ENCODE results near the gene EPHA4.

EPHA4 gene

DNA sequence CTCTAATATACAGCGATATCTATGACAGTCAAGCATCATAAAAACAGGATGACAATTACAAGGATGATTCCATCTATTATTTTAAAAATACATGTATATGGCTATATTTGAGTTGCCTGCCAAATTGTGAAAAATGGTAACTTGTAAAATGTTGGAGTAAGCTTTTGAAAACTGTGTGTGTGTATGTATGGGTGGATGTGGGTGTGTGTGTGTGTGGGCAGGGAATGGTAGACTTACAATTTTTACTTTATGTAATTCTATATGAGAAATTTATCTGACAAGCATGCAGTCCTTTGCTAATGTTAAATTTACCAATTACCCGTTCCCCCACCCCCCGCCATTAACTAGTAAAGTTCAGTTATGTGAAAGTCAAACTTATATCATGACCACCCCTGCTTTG lies 14.0 kb downstream of the EPHA4 start:
- Histone ChIP-seq H3K4me2 (ENCODE audit: low read length) (no peak overlapping the region), H3K9ac (ENCODE audit: low read depth, low read length) (no peak overlapping the region), H3K4me1 (ENCODE audit: control insufficient read depth, insufficient read depth, low read length) (peaks cover 18% of the 10 kb centered on the region), H3K36me3 (ENCODE audit: insufficient read depth, low read length) (no peaks in the 10 kb centered on the region), H3K4me3 (ENCODE audit: low read length) (no peak overlapping the region), H3K27me3 (ENCODE audit: control insufficient read depth, insufficient read depth, low read length) (no peaks in the 10 kb centered on the region), H3K9me3 (replicated peaks; ENCODE audit: low read length) (no peaks in the 10 kb centered on the region)

DNA sequence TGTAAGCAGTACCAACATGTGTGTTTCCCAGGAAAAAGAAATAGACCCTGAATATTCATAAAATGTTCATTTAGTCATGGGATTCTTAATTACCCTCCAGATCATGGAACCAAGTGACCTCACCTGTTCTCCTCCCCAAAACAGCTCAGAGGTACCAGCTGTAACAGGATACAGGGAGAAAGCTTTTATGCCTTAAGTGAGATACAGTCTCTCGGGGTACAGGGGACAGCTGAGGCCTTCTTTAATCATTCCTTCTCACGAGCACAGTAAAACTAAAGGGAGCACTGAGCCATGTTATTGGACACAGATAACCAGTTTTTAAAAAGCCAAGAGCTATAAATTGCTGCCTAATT lies 16.6 kb downstream of the EPHA4 start:
- peaks cover 14% of the 10 kb centered on the region for H3K4me1 ChIP-seq (ENCODE audit: control insufficient read depth, insufficient read depth, low read length)
- peak overlapping the region; percentile 9 for H3K4me2 ChIP-seq (ENCODE audit: low read length)
- no peaks in the 10 kb centered on the region for H3K36me3 ChIP-seq (ENCODE audit: insufficient read depth, low read length)
- no peak overlapping the region for H3K4me3 ChIP-seq (ENCODE audit: low read length)
- H3K9me3 ChIP-seq (replicated peaks; ENCODE audit: low read length): no peaks in the 10 kb centered on the region
- H3K9ac ChIP-seq (ENCODE audit: low read depth, low read length): peak overlapping the region; percentile 11
- H3K27me3 ChIP-seq (ENCODE audit: control insufficient read depth, insufficient read depth, low read length): no peaks in the 10 kb centered on the region

DNA sequence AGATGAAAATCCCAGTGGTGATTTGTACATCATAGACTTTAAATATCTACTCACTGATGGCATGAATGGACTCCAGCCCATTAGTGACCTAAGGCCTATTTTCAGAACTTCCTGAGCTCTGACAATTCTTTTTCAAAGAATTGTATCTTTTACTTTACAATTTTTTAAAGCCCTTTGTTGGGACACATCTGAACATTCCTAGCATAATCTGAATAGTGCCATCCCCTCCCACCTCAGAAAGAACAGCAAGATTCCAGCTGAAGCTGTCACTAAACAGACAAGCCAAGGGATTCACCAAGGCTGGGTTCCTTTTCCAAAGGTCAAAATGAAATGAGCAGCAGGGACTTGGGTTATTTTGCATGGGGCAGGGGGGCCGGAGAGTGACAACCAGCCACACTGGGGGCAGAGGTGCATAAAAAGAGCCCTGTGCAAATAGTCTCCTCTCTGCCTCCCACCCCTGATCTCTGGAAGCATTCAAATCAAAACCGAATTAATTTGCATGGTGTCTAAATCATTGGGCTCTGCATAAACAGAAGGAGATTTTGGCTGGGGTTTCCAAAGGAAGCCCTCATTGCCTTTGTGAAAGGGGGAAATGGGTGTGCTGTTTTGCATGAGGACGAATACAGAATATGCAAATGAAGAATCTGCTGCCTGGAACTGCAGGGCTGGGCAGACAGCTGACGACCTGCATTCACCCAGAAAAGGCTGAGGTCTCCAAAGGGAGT lies 17.2 kb downstream of the EPHA4 start:
- peak overlapping the region; percentile 11 for H3K9ac ChIP-seq (ENCODE audit: low read depth, low read length)
- H3K4me2 ChIP-seq (ENCODE audit: low read length): peak overlapping the region; percentile 44
- no peaks in the 10 kb centered on the region for H3K9me3 ChIP-seq (replicated peaks; ENCODE audit: low read length)
- H3K4me1 ChIP-seq (ENCODE audit: control insufficient read depth, insufficient read depth, low read length): peaks cover 14% of the 10 kb centered on the region
- H3K27me3 ChIP-seq (ENCODE audit: control insufficient read depth, insufficient read depth, low read length): no peaks in the 10 kb centered on the region
- H3K36me3 ChIP-seq (ENCODE audit: insufficient read depth, low read length): no peaks in the 10 kb centered on the region
- no peak overlapping the region for H3K4me3 ChIP-seq (ENCODE audit: low read length)

DNA sequence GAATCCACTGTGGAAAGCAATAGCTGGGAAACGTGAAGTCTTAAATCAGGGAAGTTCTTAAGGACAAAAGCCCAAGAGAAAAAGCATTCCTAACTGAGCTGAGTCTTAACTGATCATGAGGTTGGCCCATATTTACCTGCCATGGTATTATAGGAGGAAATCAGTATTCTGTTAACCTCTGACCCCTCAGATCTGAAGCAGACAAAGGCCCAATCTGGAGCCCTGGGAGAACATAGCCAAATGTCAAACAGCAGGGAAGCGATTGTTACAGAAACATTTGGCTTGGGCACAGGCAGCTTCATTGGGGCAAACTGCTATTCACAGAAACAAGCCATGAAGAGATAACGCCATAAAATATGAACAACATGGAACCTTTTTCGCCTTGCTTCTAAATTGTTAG lies 18.8 kb downstream of the EPHA4 start:
- H3K4me2 ChIP-seq (ENCODE audit: low read length): no peak overlapping the region
- no peak overlapping the region for H3K9ac ChIP-seq (ENCODE audit: low read depth, low read length)
- H3K36me3 ChIP-seq (ENCODE audit: insufficient read depth, low read length): no peaks in the 10 kb centered on the region
- H3K4me3 ChIP-seq (ENCODE audit: low read length): no peak overlapping the region
- H3K4me1 ChIP-seq (ENCODE audit: control insufficient read depth, insufficient read depth, low read length): peaks cover 14% of the 10 kb centered on the region
- no peaks in the 10 kb centered on the region for H3K9me3 ChIP-seq (replicated peaks; ENCODE audit: low read length)
- H3K27me3 ChIP-seq (ENCODE audit: control insufficient read depth, insufficient read depth, low read length): no peaks in the 10 kb centered on the region

DNA sequence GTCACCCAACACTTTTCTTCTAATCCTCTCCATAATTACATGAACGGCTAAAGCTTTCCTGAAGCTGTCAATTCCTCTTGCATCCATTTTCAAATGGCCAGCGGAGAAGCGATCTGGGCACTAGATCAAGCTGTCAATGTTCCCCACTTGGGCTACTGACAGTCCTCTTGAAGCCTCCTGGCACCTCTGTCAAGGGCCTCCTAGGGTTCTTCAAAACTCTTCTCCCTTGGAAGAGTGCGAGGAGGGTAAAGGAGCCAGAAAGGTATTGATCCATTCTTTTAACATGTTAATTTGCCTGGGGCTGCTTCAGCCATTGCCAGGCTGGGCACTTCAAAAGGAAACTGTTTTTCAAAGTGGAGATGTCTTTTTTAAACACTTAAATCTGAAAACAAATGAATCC lies 19.8 kb downstream of the EPHA4 start:
- no peaks in the 10 kb centered on the region for H3K36me3 ChIP-seq (ENCODE audit: insufficient read depth, low read length)

DNA sequence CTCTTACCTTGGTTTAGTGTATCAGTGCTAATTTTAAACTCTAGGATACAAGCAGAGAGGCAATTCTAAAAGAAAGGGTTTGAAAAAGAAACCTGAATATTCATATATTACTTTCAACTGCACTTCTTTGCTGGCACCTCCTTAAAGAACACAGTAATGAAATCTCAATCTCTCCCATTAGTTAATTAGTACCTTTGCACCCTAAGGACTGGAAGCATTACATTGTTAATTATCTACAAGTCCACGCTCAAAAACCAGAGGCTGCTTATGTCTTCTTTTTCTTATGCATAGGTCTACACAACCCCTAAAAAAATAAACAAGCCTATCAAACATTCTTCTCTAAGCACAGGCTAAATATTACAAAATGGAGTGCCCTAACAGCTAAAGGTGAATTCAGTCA lies 20.2 kb downstream of the EPHA4 start:
- Histone ChIP-seq H3K4me1 (ENCODE audit: control insufficient read depth, insufficient read depth, low read length) (peaks cover 14% of the 10 kb centered on the region), H3K4me3 (ENCODE audit: low read length) (no peak overlapping the region), H3K4me2 (ENCODE audit: low read length) (no peak overlapping the region), H3K27me3 (ENCODE audit: control insufficient read depth, insufficient read depth, low read length) (no peaks in the 10 kb centered on the region), H3K36me3 (ENCODE audit: insufficient read depth, low read length) (no peaks in the 10 kb centered on the region), H3K9me3 (replicated peaks; ENCODE audit: low read length) (no peaks in the 10 kb centered on the region), H3K9ac (ENCODE audit: low read depth, low read length) (no peak overlapping the region)

More for the DNA sequence above, 19.8 kb downstream of the EPHA4 start:
- H3K9me3 ChIP-seq (replicated peaks; ENCODE audit: low read length): no peaks in the 10 kb centered on the region
- no peak overlapping the region for H3K4me3 ChIP-seq (ENCODE audit: low read length)
- no peak overlapping the region for H3K9ac ChIP-seq (ENCODE audit: low read depth, low read length)
- no peaks in the 10 kb centered on the region for H3K27me3 ChIP-seq (ENCODE audit: control insufficient read depth, insufficient read depth, low read length)
- no peak overlapping the region for H3K4me2 ChIP-seq (ENCODE audit: low read length)
- peaks cover 14% of the 10 kb centered on the region for H3K4me1 ChIP-seq (ENCODE audit: control insufficient read depth, insufficient read depth, low read length)

DNA sequence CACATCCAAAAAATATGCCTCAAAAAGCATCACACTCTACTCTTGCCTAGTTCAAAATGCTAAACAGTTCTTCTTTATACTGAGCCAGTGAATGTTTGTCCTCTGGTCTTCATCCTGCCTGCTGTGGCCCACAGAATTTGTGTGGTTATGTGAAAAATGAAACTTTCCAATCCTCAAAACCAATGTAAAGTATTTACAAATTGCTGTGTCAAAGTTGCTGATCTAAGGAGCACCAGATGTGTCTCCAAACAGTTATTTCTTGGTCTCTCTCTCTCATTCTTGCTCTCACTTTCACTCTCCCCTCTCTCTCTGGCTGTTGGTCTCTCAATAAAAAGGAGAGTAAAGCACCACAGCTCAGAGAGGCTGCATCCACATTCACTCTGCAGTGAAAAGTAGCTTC lies 23.0 kb downstream of the EPHA4 start:
- H3K9ac ChIP-seq (ENCODE audit: low read depth, low read length): no peak overlapping the region
- no peak overlapping the region for H3K4me2 ChIP-seq (ENCODE audit: low read length)
- H3K9me3 ChIP-seq (replicated peaks; ENCODE audit: low read length): no peaks in the 10 kb centered on the region
- no peak overlapping the region for H3K4me3 ChIP-seq (ENCODE audit: low read length)
- peaks cover 5% of the 10 kb centered on the region for H3K4me1 ChIP-seq (ENCODE audit: control insufficient read depth, insufficient read depth, low read length)
- H3K27me3 ChIP-seq (ENCODE audit: control insufficient read depth, insufficient read depth, low read length): no peaks in the 10 kb centered on the region
- no peaks in the 10 kb centered on the region for H3K36me3 ChIP-seq (ENCODE audit: insufficient read depth, low read length)

DNA sequence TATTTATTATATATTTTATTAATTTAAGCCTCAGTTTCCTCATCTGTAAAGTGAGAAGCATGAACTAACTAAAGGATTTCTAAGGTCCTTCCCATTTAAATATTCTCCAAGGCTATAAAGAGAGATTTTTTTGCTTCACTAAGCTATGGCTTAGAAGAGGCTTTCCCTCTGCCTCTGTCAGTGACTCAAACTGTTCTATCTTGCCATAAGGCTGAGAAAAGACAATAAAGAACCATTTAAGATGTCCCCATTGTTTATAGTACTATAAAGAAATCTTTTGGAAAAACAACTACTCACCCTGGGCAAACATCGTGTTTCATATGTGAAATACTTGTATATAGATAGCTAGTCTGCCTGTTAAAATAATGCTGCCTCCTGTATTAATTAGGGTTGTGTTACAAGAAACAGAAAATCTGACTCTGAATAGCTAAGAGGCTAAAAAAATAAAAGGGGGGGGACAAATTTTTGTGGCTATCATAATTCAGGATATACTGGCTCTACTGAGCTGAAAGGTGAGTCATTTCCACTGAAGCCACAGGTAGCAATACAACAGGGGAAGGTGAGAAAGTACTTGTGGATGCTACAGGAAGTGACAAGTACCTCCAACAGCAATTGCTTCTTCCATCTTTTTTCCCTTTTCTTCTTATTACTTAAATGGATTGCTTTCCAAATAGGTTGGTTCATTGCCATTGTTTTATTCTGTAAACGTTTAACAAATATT lies 25.4 kb downstream of the EPHA4 start:
- no peak overlapping the region for H3K4me3 ChIP-seq (ENCODE audit: low read length)
- H3K27me3 ChIP-seq (ENCODE audit: control insufficient read depth, insufficient read depth, low read length): no peaks in the 10 kb centered on the region
- H3K4me2 ChIP-seq (ENCODE audit: low read length): no peak overlapping the region
- peaks cover 5% of the 10 kb centered on the region for H3K4me1 ChIP-seq (ENCODE audit: control insufficient read depth, insufficient read depth, low read length)
- H3K9ac ChIP-seq (ENCODE audit: low read depth, low read length): no peak overlapping the region
- H3K9me3 ChIP-seq (replicated peaks; ENCODE audit: low read length): no peaks in the 10 kb centered on the region
- H3K36me3 ChIP-seq (ENCODE audit: insufficient read depth, low read length): no peaks in the 10 kb centered on the region

DNA sequence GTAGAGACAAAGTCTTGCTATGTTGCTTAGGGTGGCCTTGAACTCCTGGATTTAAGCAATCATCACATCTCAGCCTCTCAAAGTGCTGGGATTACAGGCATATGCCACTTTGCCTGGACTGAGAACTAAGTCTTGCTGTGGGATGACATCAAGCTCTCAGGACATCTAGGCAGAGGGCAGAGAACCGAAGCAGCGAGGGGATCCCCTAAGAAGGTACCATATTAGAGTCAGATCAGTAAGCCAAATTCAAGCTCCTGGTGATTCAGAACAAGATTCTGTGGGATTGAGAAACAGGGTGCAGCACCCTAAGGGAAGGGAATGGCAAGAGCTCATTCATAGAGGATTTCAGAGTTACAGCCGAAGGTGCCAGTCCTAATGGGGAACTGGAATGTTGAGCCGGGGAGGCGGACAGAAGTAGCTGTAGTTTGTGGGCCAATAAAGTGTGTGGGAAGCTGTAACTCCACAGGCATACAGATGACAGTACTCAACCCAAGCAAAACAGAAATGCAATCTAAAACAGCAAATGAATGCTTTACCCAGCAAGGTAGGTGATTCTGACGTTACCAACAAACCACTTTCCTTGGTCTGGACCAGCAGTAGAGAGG lies 30.9 kb downstream of the EPHA4 start:
- H3K4me1 ChIP-seq (ENCODE audit: control insufficient read depth, insufficient read depth, low read length): no peaks in the 10 kb centered on the region
- H3K9me3 ChIP-seq (replicated peaks; ENCODE audit: low read length): no peaks in the 10 kb centered on the region
- no peaks in the 10 kb centered on the region for H3K36me3 ChIP-seq (ENCODE audit: insufficient read depth, low read length)
- no peak overlapping the region for H3K9ac ChIP-seq (ENCODE audit: low read depth, low read length)
- no peak overlapping the region for H3K4me3 ChIP-seq (ENCODE audit: low read length)
- H3K27me3 ChIP-seq (ENCODE audit: control insufficient read depth, insufficient read depth, low read length): no peaks in the 10 kb centered on the region
- no peak overlapping the region for H3K4me2 ChIP-seq (ENCODE audit: low read length)

DNA sequence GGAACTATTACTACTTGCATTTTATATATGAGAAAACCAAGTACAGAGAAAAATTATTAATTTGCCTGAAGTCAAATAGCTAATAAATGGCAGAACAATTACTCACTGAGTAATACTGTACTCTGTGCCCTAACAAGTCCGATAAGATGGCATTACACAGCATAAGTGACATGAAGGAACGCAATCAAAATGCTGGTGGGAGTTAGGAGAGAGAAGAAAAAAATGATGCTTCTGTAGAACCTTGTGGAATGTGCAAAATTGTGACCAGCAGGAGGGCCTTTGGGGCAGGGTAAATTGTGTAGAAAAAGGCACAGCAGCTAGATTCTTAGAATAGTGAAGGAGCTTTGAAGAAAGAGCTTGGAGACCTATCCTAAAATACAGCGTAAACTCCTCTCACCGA lies 32.9 kb downstream of the EPHA4 start:
- Histone ChIP-seq H3K27me3 (ENCODE audit: control insufficient read depth, insufficient read depth, low read length) (no peaks in the 10 kb centered on the region), H3K9me3 (replicated peaks; ENCODE audit: low read length) (no peaks in the 10 kb centered on the region), H3K9ac (ENCODE audit: low read depth, low read length) (no peak overlapping the region), H3K4me3 (ENCODE audit: low read length) (no peak overlapping the region), H3K4me1 (ENCODE audit: control insufficient read depth, insufficient read depth, low read length) (no peaks in the 10 kb centered on the region), H3K4me2 (ENCODE audit: low read length) (no peak overlapping the region), H3K36me3 (ENCODE audit: insufficient read depth, low read length) (no peaks in the 10 kb centered on the region)

DNA sequence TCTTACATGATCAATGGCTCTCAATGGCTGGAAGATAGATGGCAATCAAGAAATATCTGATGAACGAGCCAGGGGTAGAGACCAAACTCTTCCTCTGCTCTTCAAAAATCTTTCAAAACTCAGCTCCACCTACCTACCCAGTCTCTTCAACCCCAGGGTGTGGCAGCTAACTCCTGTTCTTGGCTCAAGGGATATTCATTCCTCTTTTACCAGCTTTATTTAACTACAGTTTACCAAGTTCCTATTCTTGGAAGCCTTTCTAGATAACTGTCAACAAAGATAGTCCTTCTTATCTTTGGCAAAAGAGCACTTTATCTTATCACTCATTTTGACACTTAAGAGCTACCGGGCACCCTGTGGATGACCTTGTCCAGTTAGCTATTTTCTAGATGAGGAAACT lies 36.3 kb downstream of the EPHA4 start:
- no peak overlapping the region for H3K4me2 ChIP-seq (ENCODE audit: low read length)
- no peaks in the 10 kb centered on the region for H3K36me3 ChIP-seq (ENCODE audit: insufficient read depth, low read length)
- no peak overlapping the region for H3K4me3 ChIP-seq (ENCODE audit: low read length)
- H3K4me1 ChIP-seq (ENCODE audit: control insufficient read depth, insufficient read depth, low read length): peaks cover 10% of the 10 kb centered on the region
- no peaks in the 10 kb centered on the region for H3K9me3 ChIP-seq (replicated peaks; ENCODE audit: low read length)
- no peaks in the 10 kb centered on the region for H3K27me3 ChIP-seq (ENCODE audit: control insufficient read depth, insufficient read depth, low read length)
- H3K9ac ChIP-seq (ENCODE audit: low read depth, low read length): no peak overlapping the region

DNA sequence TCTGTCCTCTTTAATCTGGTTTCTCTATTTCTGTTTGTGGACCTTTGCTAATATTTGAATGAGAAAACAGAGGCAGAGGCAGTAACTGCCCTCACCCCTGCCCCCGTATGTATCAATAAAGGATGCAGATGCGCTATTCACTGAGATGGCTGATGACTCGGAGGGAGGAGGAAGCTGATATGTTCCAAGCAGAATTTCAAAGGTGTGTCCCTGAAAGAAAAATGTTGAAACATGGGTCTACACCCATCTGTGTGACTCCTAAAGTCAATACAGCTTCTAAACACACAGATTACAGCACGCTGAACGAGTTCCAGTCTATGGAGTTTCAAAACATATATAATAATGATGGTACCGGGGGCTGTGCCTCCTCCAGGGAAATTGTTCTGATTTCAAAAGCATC lies 38.8 kb downstream of the EPHA4 start:
- H3K4me1 ChIP-seq (ENCODE audit: control insufficient read depth, insufficient read depth, low read length): peaks cover 26% of the 10 kb centered on the region
- H3K36me3 ChIP-seq (ENCODE audit: insufficient read depth, low read length): no peaks in the 10 kb centered on the region
- H3K27me3 ChIP-seq (ENCODE audit: control insufficient read depth, insufficient read depth, low read length): no peaks in the 10 kb centered on the region
- no peak overlapping the region for H3K9ac ChIP-seq (ENCODE audit: low read depth, low read length)
- no peaks in the 10 kb centered on the region for H3K9me3 ChIP-seq (replicated peaks; ENCODE audit: low read length)
- H3K4me2 ChIP-seq (ENCODE audit: low read length): no peak overlapping the region
- H3K4me3 ChIP-seq (ENCODE audit: low read length): no peak overlapping the region

All from skeletal muscle satellite cell (primary cell).